ENCODE data around the gene ITSN1. TPM values are rescaled to one million over a fixed set of nuclear protein-coding genes. Genes with fewer than 3 reads are reported as not detected.
"Not testable (repeated sequence)": the region's sequence is repeated elsewhere in the genome, so short reads cannot be mapped to it uniquely, and the experiment has no call there.

ITSN1 gene
- polyA plus RNA-seq, 1 donor from 2014 or later: 35.1 TPM

GRCh38 chr21:33866826-33867225, 224.5 kb downstream of the ITSN1 start:
- TF ChIP-seq POLR2AphosphoS5 (IDR thresholded peaks at IDR 0.05) (no peak), EP300 (conservative IDR thresholded peaks at IDR 0.05; ENCODE audit: poor library complexity, severe bottlenecking) (no peak), EZH2 (IDR thresholded peaks at IDR 0.05; ENCODE audit: borderline replicate concordance, insufficient read depth, low read length, poor library complexity, severe bottlenecking) (no peak), CTCF (IDR thresholded peaks at IDR 0.05; ENCODE audit: poor library complexity, severe bottlenecking) (no peak), RAD21 (conservative IDR thresholded peaks at IDR 0.05) (no peak), SMC3 (conservative IDR thresholded peaks at IDR 0.05; ENCODE audit: poor library complexity) (no peak), REST (IDR thresholded peaks at IDR 0.05; ENCODE audit: borderline replicate concordance) (no peak), MXI1 (conservative IDR thresholded peaks at IDR 0.05; ENCODE audit: poor library complexity, severe bottlenecking) (no peak), TAF1 (IDR thresholded peaks at IDR 0.05; ENCODE audit: low read depth) (no peak)
- Histone ChIP-seq H3K4me3 (ENCODE audit: low read length) (no peak overlapping the region), H2AFZ (ENCODE audit: low read depth, low read length) (no peak overlapping the region)

GRCh38 chr21:33867868-33868267, 225.6 kb downstream of the ITSN1 start:
- not testable (repeated sequence) for H4K20me1 ChIP-seq (ENCODE audit: insufficient read depth); H2AFZ ChIP-seq (ENCODE audit: low read depth, low read length); H3K36me3 ChIP-seq (ENCODE audit: insufficient read depth, low read length); H3K27ac ChIP-seq (ENCODE audit: low read length); H3K4me2 ChIP-seq (ENCODE audit: low read length); H3K4me3 ChIP-seq (ENCODE audit: low read length); H3K9ac ChIP-seq (ENCODE audit: low read length); H3K27me3 ChIP-seq (ENCODE audit: insufficient read depth, low read depth, low read length); H3K9me3 ChIP-seq (ENCODE audit: low read length); H3F3A ChIP-seq (ENCODE audit: insufficient read depth, low read length, poor library complexity, severe bottlenecking); H3K79me2 ChIP-seq (replicated peaks; ENCODE audit: insufficient read depth, low read length); H3K9me2 ChIP-seq (ENCODE audit: insufficient read depth, low read length)

More at GRCh38 chr21:33866826-33867225, 224.5 kb downstream of the ITSN1 start:
- H3K9me2 ChIP-seq (ENCODE audit: insufficient read depth, low read length): no peaks in the 10 kb centered on the region
- no peak overlapping the region for H3K27ac ChIP-seq (ENCODE audit: low read length)
- H3K36me3 ChIP-seq (ENCODE audit: insufficient read depth, low read length): no peaks in the 10 kb centered on the region
- no peak overlapping the region for H3K9ac ChIP-seq (ENCODE audit: low read length)
- no peaks in the 10 kb centered on the region for H3F3A ChIP-seq (ENCODE audit: insufficient read depth, low read length, poor library complexity, severe bottlenecking)
- no peaks in the 10 kb centered on the region for H3K27me3 ChIP-seq (ENCODE audit: insufficient read depth, low read depth, low read length)
- no peaks in the 10 kb centered on the region for H3K9me3 ChIP-seq (ENCODE audit: low read length)
- no peak overlapping the region for H3K4me2 ChIP-seq (ENCODE audit: low read length)
- H4K20me1 ChIP-seq (ENCODE audit: insufficient read depth): no peaks in the 10 kb centered on the region
- no peaks in the 10 kb centered on the region for H3K79me2 ChIP-seq (replicated peaks; ENCODE audit: insufficient read depth, low read length)

- no peak overlapping the region for H3K9ac ChIP-seq (ENCODE audit: low read length)
- no peak overlapping the region for H2AFZ ChIP-seq (ENCODE audit: low read depth, low read length)
- no peaks in the 10 kb centered on the region for H3K36me3 ChIP-seq (ENCODE audit: insufficient read depth, low read length)
- H3K79me2 ChIP-seq (replicated peaks; ENCODE audit: insufficient read depth, low read length): no peaks in the 10 kb centered on the region
- no peak overlapping the region for H3K27ac ChIP-seq (ENCODE audit: low read length)
- TF ChIP-seq CTCF (IDR thresholded peaks at IDR 0.05; ENCODE audit: poor library complexity, severe bottlenecking) (no peak), POLR2AphosphoS5 (IDR thresholded peaks at IDR 0.05) (no peak), EP300 (conservative IDR thresholded peaks at IDR 0.05; ENCODE audit: poor library complexity, severe bottlenecking) (no peak), REST (IDR thresholded peaks at IDR 0.05; ENCODE audit: borderline replicate concordance) (no peak), RAD21 (conservative IDR thresholded peaks at IDR 0.05) (no peak), SMC3 (conservative IDR thresholded peaks at IDR 0.05; ENCODE audit: poor library complexity) (no peak), EZH2 (IDR thresholded peaks at IDR 0.05; ENCODE audit: borderline replicate concordance, insufficient read depth, low read length, poor library complexity, severe bottlenecking) (no peak), TAF1 (IDR thresholded peaks at IDR 0.05; ENCODE audit: low read depth) (no peak), MXI1 (conservative IDR thresholded peaks at IDR 0.05; ENCODE audit: poor library complexity, severe bottlenecking) (no peak)
- H3K9me3 ChIP-seq (ENCODE audit: low read length): no peaks in the 10 kb centered on the region
- no peaks in the 10 kb centered on the region for H3K27me3 ChIP-seq (ENCODE audit: insufficient read depth, low read depth, low read length)
- H3F3A ChIP-seq (ENCODE audit: insufficient read depth, low read length, poor library complexity, severe bottlenecking): no peaks in the 10 kb centered on the region
- H3K4me2 ChIP-seq (ENCODE audit: low read length): no peak overlapping the region
- no peaks in the 10 kb centered on the region for H4K20me1 ChIP-seq (ENCODE audit: insufficient read depth)
- no peak overlapping the region for H3K4me3 ChIP-seq (ENCODE audit: low read length)
- H3K9me2 ChIP-seq (ENCODE audit: insufficient read depth, low read length): no peaks in the 10 kb centered on the region
These were observed 227.6 kb downstream of the ITSN1 start for GRCh38 chr21:33869873-33870272.
